ENCODE measurements around the gene ACTL10. TPM values are rescaled to one million over a fixed set of nuclear protein-coding genes. Genes with fewer than 3 reads are reported as not detected.
A peak's percentile ranks its signal among the peaks of the same experiment; 100 is the strongest.

ACTL10 gene
- total RNA-seq, 3 donors from 2014 or later, result 1.7 to 4.2 (median 2.4) TPM

- TF ChIP-seq, protein P1, sequence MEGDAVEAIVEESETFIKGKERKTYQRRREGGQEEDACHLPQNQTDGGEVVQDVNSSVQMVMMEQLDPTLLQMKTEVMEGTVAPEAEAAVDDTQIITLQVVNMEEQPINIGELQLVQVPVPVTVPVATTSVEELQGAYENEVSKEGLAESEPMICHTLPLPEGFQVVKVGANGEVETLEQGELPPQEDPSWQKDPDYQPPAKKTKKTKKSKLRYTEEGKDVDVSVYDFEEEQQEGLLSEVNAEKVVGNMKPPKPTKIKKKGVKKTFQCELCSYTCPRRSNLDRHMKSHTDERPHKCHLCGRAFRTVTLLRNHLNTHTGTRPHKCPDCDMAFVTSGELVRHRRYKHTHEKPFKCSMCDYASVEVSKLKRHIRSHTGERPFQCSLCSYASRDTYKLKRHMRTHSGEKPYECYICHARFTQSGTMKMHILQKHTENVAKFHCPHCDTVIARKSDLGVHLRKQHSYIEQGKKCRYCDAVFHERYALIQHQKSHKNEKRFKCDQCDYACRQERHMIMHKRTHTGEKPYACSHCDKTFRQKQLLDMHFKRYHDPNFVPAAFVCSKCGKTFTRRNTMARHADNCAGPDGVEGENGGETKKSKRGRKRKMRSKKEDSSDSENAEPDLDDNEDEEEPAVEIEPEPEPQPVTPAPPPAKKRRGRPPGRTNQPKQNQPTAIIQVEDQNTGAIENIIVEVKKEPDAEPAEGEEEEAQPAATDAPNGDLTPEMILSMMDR (IDR thresholded peaks at IDR 0.05), result no peak
- H3K4me1 ChIP-seq (ENCODE audit: low read depth), result peaks cover 33% of the 10 kb centered on the region
- no peak overlapping the region for H3K4me3 ChIP-seq
- intact Hi-C loops (cut with DNase I, micrococcal nuclease), result no loop called here
- no peaks in the 10 kb centered on the region for H3K36me3 ChIP-seq (ENCODE audit: low read depth)
- no peaks in the 10 kb centered on the region for H3K9me3 ChIP-seq
- no peak for ATAC-seq
- no peak for DNase-seq
These were observed 2.5 kb upstream of the ACTL10 start for GRCh38 chr20:33664085-33664761.

DNA sequence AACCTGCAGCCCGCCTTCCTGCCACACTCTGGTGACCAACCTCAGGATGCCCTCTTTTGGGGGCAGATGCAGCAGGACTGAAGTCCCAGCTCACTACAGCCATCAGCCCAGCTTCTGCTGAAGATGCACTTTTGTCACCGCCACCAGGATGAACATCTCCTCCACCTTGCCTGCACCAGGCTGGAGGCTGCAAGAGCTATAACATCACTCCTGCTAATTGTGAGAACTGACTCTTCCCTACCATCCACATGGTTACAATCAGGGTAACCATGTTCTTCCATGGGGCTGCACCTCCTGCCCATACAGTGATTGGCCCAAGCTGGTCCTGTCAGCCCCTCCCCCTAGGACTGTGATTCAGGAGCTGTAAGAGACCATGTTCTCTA, 2.0 kb upstream of the ACTL10 start:
- TF ChIP-seq, protein P1 (IDR thresholded peaks at IDR 0.05), result no peak
- intact Hi-C loops (cut with DNase I, micrococcal nuclease), result no loop called here
- DNase-seq (peak in 2 of 3 donors; percentile 33 to 57), ATAC-seq (no peak)
- Histone ChIP-seq H3K36me3 (ENCODE audit: low read depth) (no peaks in the 10 kb centered on the region), H3K9me3 (no peaks in the 10 kb centered on the region), H3K4me3 (no peak overlapping the region), H3K4me1 (ENCODE audit: low read depth) (peaks cover 33% of the 10 kb centered on the region)

GRCh38 chr20:33667245-33667675, 517 bp downstream of the ACTL10 start:
- Histone ChIP-seq H3K36me3 (ENCODE audit: low read depth) (no peaks in the 10 kb centered on the region), H3K4me1 (ENCODE audit: low read depth) (peaks cover 33% of the 10 kb centered on the region), H3K9me3 (no peaks in the 10 kb centered on the region), H3K4me3 (peak overlapping the region; percentile 32)
- intact Hi-C loops (cut with DNase I, micrococcal nuclease), result no loop called here
- peak; percentile 67 to 85 (median 83) for DNase-seq
- ATAC-seq, result peak; percentile 40
- TF ChIP-seq, protein P1 (IDR thresholded peaks at IDR 0.05), result no peak

DNA sequence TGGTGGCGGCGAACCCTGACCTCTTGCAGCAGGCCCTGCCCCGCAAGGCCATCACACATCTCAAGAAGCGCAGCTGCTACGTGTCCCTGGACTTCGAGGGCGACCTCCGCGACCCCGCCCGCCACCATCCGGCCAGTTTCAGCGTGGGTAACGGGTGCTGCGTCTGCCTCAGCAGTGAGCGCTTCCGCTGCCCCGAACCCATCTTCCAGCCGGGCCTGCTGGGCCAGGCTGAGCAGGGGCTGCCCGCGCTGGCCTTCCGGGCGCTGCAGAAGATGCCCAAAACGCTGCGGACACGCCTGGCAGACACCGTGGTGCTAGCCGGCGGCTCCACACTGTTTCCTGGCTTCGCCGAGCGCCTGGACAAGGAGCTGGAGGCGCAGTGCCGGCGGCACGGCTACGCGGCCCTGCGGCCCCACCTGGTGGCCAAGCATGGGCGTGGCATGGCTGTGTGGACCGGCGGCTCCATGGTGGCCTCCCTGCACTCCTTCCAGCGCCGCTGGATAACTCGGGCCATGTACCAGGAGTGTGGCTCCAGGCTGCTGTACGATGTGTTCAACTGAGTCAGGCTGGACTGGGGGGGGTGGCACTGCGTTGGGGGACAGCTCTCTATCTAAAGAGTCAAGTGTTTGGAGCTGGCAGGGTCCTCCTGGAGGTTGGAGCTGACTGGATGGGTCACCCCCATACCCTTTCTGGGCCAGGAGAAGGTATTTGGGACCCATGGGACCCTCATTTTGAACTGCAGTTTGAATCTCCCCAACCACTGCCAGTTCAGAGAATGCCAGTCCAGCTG, 1.1 kb downstream of the ACTL10 start:
- TF ChIP-seq, protein P1 (IDR thresholded peaks at IDR 0.05), result peak; percentile 80
- ATAC-seq, result peak; percentile 71
- Histone ChIP-seq H3K36me3 (ENCODE audit: low read depth) (no peaks in the 10 kb centered on the region), H3K4me3 (peak overlapping the region; percentile 4), H3K4me1 (ENCODE audit: low read depth) (peaks cover 31% of the 10 kb centered on the region), H3K9me3 (no peaks in the 10 kb centered on the region)
- peak; percentile 85 to 91 (median 90) for DNase-seq
- intact Hi-C loops (cut with DNase I, micrococcal nuclease), result no loop called here

- intact Hi-C loops (cut with DNase I, micrococcal nuclease), result no loop called here
- no peaks in the 10 kb centered on the region for H3K9me3 ChIP-seq
- peak in 1 of 3 donors; percentile 47 for DNase-seq
- no peak overlapping the region for H3K4me3 ChIP-seq
- H3K4me1 ChIP-seq (ENCODE audit: low read depth), result peaks cover 37% of the 10 kb centered on the region
- H3K36me3 ChIP-seq (ENCODE audit: low read depth), result no peaks in the 10 kb centered on the region
- TF ChIP-seq, protein P1 (IDR thresholded peaks at IDR 0.05), result no peak
- no peak for ATAC-seq
These were observed 1.9 kb downstream of the ACTL10 start for GRCh38 chr20:33668466-33669155.

Data from mucosa of descending colon (tissue), 3 donors.